ENCODE data around the gene KPNA6. TPM values are rescaled to one million over a fixed set of nuclear protein-coding genes. Genes with fewer than 3 reads are reported as not detected.
"Not testable (repeated sequence)": the region's sequence is repeated elsewhere in the genome, so short reads cannot be mapped to it uniquely, and the experiment has no call there.

The KPNA6 gene
- total and polyA plus RNA-seq, 9 of the 15 experiments (the other 6 are each of a cell fraction or from before 2014, with no cell fraction given): 20.1 to 54.6 (median 32.2) TPM

- TF ChIP-seq, protein P1, sequence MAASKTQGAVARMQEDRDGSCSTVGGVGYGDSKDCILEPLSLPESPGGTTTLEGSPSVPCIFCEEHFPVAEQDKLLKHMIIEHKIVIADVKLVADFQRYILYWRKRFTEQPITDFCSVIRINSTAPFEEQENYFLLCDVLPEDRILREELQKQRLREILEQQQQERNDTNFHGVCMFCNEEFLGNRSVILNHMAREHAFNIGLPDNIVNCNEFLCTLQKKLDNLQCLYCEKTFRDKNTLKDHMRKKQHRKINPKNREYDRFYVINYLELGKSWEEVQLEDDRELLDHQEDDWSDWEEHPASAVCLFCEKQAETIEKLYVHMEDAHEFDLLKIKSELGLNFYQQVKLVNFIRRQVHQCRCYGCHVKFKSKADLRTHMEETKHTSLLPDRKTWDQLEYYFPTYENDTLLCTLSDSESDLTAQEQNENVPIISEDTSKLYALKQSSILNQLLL (CRISPR knock-in tag; IDR thresholded peaks at IDR 0.05; ENCODE audit: borderline replicate concordance): no peak
- TF ChIP-seq ZBTB34 (CRISPR knock-in tag; IDR thresholded peaks at IDR 0.05): no peak
These were observed 44.6 kb upstream of the KPNA6 start (continued) for GRCh38 chr1:32063261-32063681.

DNA sequence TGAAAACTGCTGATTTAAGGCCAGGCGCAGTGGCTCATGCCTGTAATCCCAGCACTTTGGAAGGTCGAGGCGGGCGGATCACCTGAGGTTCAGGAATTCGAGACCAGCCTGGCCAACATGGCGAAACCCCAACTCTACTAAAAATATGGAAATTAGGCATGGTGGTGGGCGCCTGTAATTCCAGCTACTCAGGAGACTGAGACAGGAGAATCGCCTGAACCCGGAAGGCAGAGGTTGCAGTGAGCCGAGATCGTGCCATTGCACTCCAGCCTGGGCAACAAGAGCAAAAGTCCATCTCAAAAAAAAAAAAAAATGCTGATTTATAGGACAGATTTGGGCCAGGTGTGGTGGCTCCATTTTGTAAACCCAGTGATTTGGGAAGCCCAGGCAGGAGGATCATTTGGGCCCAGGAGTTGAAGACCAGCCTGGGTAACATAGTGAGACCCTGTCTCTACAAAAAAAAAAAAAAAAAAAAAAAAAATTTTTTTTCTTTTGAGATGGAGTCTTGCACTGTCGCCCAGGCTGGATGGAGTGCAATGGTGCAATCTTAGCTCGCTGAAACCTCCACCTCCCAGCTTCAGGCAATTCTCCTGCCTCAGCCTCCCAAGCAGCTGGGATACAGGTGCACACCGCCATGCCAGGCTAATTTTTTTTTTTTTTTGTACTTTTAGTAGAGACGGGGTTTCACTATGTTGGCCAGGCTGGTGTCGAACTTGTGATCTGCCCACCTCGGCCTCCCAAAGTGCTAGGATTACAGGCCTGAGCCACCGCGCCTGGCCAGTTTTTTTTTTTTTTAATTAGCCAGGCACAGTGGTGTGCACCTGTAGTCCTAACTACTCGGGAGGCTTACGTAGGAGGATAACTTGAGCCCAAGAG, 42.0 kb upstream of the KPNA6 start:
- not testable (repeated sequence) for H3K79me2 ChIP-seq (ENCODE audit: control insufficient read depth, insufficient read depth, low read length); H3K27ac ChIP-seq (ENCODE audit: extremely low read depth, low read depth, low read length); H3K4me3 ChIP-seq; FAIRE-seq; H4K20me1 ChIP-seq (replicated peaks; ENCODE audit: control insufficient read depth, insufficient read depth, low read length); H2AFZ ChIP-seq (ENCODE audit: low read depth, low read length); DNase-seq (ENCODE audit: extremely low read depth in 1 of 4, low spot score in 3 of 4); H3K27me3 ChIP-seq (ENCODE audit: control insufficient read depth in 2 of 2, insufficient read depth in 2 of 2, low read length in 2 of 2); ATAC-seq; BruUV-seq (replicated peaks); H3K9ac ChIP-seq (ENCODE audit: insufficient read depth in 1 of 2, low read depth in 2 of 2, low read length in 2 of 2); H3K9me1 ChIP-seq (ENCODE audit: control insufficient read depth, insufficient read depth, low read length); H3K9me3 ChIP-seq (replicated peaks; ENCODE audit: control insufficient read depth, insufficient read depth, low read depth, low read length); TF ChIP-seq ATF1 (CRISPR knock-in tag; IDR thresholded peaks at IDR 0.05)
- TF ChIP-seq ZNF121 (CRISPR knock-in tag; conservative IDR thresholded peaks at IDR 0.05): peak; percentile 56
- TF ChIP-seq SMARCA5 (IDR thresholded peaks at IDR 0.05): peak; percentile 77; the same call in 1 of the 2 replicates
- peak; percentile 47 for TF ChIP-seq ATF1 (tag; IDR thresholded peaks at IDR 0.05)
- TF ChIP-seq ADNP (tag; IDR thresholded peaks at IDR 0.05): 0 out of 2 replicates have a peak, but pooled peaks have one; percentile 9
- peak; percentile 23; the same call in 1 of the 2 replicates for TF ChIP-seq SUPT5H (IDR thresholded peaks at IDR 0.05)
- TF ChIP-seq ZNF384 (IDR thresholded peaks at IDR 0.05; ENCODE audit: low read depth, low read length): peak; percentile 72; the same call in 1 of the 2 replicates
- 0 out of 2 replicates have a peak, but pooled peaks have one; percentile 8 for TF ChIP-seq POLR2G (IDR thresholded peaks at IDR 0.05; ENCODE audit: low read depth, low read length)
- peak; percentile 21; the same call in 1 of the 2 replicates for TF ChIP-seq BCOR (IDR thresholded peaks at IDR 0.05)
- in situ Hi-C loops (cut with MboI): loop anchor here (10.0 kb wide), 1 partner anchor 241 kb away; no protein-coding TSS in a partner anchor
- peaks cover 21% of the 10 kb centered on the region; the same call in 2 of the 3 replicates for H3K36me3 ChIP-seq (ENCODE audit: control insufficient read depth, insufficient read depth, low read length)
- POLR2A ChIA-PET: interaction anchor here (0.7 to 1.6 kb wide), 9 partner anchors 8 to 135 kb away, joined by 3 to 6 read pairs (median 3); partner anchors contain the start of genes CCDC28B and TMEM39B
- CTCF ChIA-PET (ENCODE audit: low intra/inter-chr PET ratio): interaction anchor here (0.7 kb wide), 1 partner anchor 302 kb away, joined by 5 read pairs; the partner anchor contains the start of gene ADGRB2
- intact Hi-C loops (cut with micrococcal nuclease): loop anchor here (10.0 kb wide), 3 partner anchors 251 to 349 kb away; partner anchors contain the start of gene SPOCD1
- H3K4me1 ChIP-seq (replicated peaks in 1 of 2; ENCODE audit: control insufficient read depth in 2 of 2, insufficient read depth in 2 of 2, low read length in 2 of 2): peaks cover 15 to 27% of the 10 kb centered on the region in 2 experiments
- 38% methylated on average over 21 of the region's 21 CpGs for whole genome bisulfite sequencing (ENCODE audit: insufficient coverage, low coverage, missing lambda C conversion rate)
- peak overlapping the region; percentile 11 for H3K4me2 ChIP-seq (ENCODE audit: insufficient read depth, low read length)
